Mesenchymal stem cell (in vitro differentiated cells and primary cell): ENCODE measurements around the gene HORMAD2.

Experiments used
- DNase-seq: peaks from one replicate; pipeline ENCODE4 v3.0.0-alpha.2; 2013
- H2AFZ ChIP-seq: one replicate; pipeline ENCODE4 v1.6.1; 2013; ENCODE audit warnings: low read depth, mild to moderate bottlenecking, control low read depth, inconsistent platforms, low read length, moderate library complexity
- H2AK5ac ChIP-seq: 2 replicates; pipeline ENCODE4 v1.6.1; 2013; ENCODE audit warnings: low read length, moderate library complexity, mild to moderate bottlenecking, inconsistent platforms; ENCODE audit not compliant: severe bottlenecking
- H2BK120ac ChIP-seq: one replicate; pipeline ENCODE4 v1.6.1; 2013; ENCODE audit warnings: low read depth, mild to moderate bottlenecking, inconsistent platforms, low read length, moderate library complexity
- H2BK12ac ChIP-seq, 2 experiments: one replicate each; pipeline ENCODE4 v1.6.1; 2013; ENCODE audit warnings: inconsistent platforms in 2 of 2, low read length in 2 of 2, mild to moderate bottlenecking in 2 of 2, moderate library complexity in 2 of 2, control low read depth in 1 of 2
- H2BK15ac ChIP-seq: one replicate; pipeline ENCODE4 v1.6.1; 2013; ENCODE audit warnings: mild to moderate bottlenecking, low read depth, inconsistent platforms; ENCODE audit not compliant: poor library complexity, severe bottlenecking
- H2BK5ac ChIP-seq: 2 replicates; pipeline ENCODE4 v1.6.1; 2013; ENCODE audit warnings: low read depth, mild to moderate bottlenecking, low read length, control low read depth, inconsistent platforms; ENCODE audit not compliant: poor library complexity, severe bottlenecking
- H3K14ac ChIP-seq, 2 experiments: one replicate each; pipeline ENCODE4 v1.6.1; 2013; ENCODE audit warnings: inconsistent platforms in 2 of 2, low read length in 2 of 2, control low read depth in 1 of 2, mild to moderate bottlenecking in 1 of 2, moderate library complexity in 1 of 2
- H3K18ac ChIP-seq, 2 experiments: one replicate each; pipeline ENCODE4 v1.6.1; 2013; ENCODE audit warnings: inconsistent platforms in 2 of 2, low read length in 2 of 2, control low read depth in 1 of 2, low read depth in 1 of 2, mild to moderate bottlenecking in 1 of 2
- H3K23ac ChIP-seq, 2 experiments: one replicate each; pipeline ENCODE4 v1.6.1; 2013; ENCODE audit warnings: inconsistent platforms in 2 of 2, low read length in 2 of 2, mild to moderate bottlenecking in 2 of 2, moderate library complexity in 2 of 2, control low read depth in 1 of 2
- H3K27ac ChIP-seq: 2 replicates; pipeline ENCODE4 v1.5.1; 2013; ENCODE audit warnings: mild to moderate bottlenecking, moderate library complexity, low read length, control low read depth, inconsistent platforms; ENCODE audit not compliant: poor library complexity, severe bottlenecking
- H3K27me3 ChIP-seq, 2 experiments: 2 replicates each; pipeline versions ENCODE4 v1.6.1 to v1.7.0; 2013; ENCODE audit warnings: low read length in 2 of 2, mild to moderate bottlenecking in 2 of 2, moderate library complexity in 2 of 2, control low read depth in 1 of 2, inconsistent platforms in 1 of 2; ENCODE audit not compliant: control insufficient read depth in 1 of 2, insufficient read depth in 1 of 2
- H3K36me3 ChIP-seq, 2 experiments: 2 replicates each; pipeline versions ENCODE4 v1.6.1 to v1.7.0; 2013; ENCODE audit warnings: low read length in 2 of 2, control low read depth in 1 of 2, inconsistent platforms in 1 of 2, low read depth in 1 of 2, mild to moderate bottlenecking in 1 of 2; ENCODE audit not compliant: insufficient read depth in 2 of 2, control insufficient read depth in 1 of 2
- H3K4ac ChIP-seq, 2 experiments: one replicate each; pipeline ENCODE4 v1.6.1; 2013; ENCODE audit warnings: inconsistent platforms in 2 of 2, low read length in 2 of 2, mild to moderate bottlenecking in 2 of 2, moderate library complexity in 2 of 2, control low read depth in 1 of 2, low read depth in 1 of 2
- H3K4me1 ChIP-seq: 2 replicates; pipeline ENCODE4 v1.6.1; 2013; ENCODE audit warnings: low read depth, low read length, control low read depth; ENCODE audit not compliant: control insufficient read depth, insufficient read depth
- H3K4me2 ChIP-seq: 2 replicates; pipeline ENCODE4 v1.6.1; 2013; ENCODE audit warnings: low read length, mild to moderate bottlenecking, inconsistent platforms; ENCODE audit not compliant: poor library complexity, severe bottlenecking
- H3K4me3 ChIP-seq, 2 experiments: 2 replicates each; pipeline versions ENCODE4 v1.5.1 to v1.7.0; 2013; ENCODE audit warnings: low read length in 2 of 2, mild to moderate bottlenecking in 2 of 2, control low read depth in 1 of 2, low read depth in 1 of 2; ENCODE audit not compliant: insufficient read depth in 1 of 2
- H3K79me1 ChIP-seq: replicated peaks from 2 replicates; pipeline ENCODE4 v1.6.1; 2013; ENCODE audit warnings: mild to moderate bottlenecking, control low read depth, low read length, inconsistent platforms; ENCODE audit not compliant: poor library complexity, severe bottlenecking
- H3K9ac ChIP-seq: 2 replicates; pipeline ENCODE4 v1.7.0; 2013; ENCODE audit warnings: mild to moderate bottlenecking, low read length, moderate library complexity
- H3K9me3 ChIP-seq: 2 replicates; pipeline ENCODE4 v1.7.0; 2013; ENCODE audit warnings: mild to moderate bottlenecking, low read length; ENCODE audit not compliant: control insufficient read depth
- H4K8ac ChIP-seq: one replicate; pipeline ENCODE4 v1.6.1; 2013; ENCODE audit warnings: inconsistent platforms, mild to moderate bottlenecking, low read length, moderate library complexity
- H4K91ac ChIP-seq: one replicate; pipeline ENCODE4 v1.6.1; 2013; ENCODE audit warnings: mild to moderate bottlenecking, low read length, inconsistent platforms
- WGBS: methylation state at CpG from one replicate; pipeline ENCODE4 v1.1.7; 2013; ENCODE audit warnings: mixed read lengths; 5-methylcytosine and 5-hydroxymethylcytosine counted together

HORMAD2 gene

DNA sequence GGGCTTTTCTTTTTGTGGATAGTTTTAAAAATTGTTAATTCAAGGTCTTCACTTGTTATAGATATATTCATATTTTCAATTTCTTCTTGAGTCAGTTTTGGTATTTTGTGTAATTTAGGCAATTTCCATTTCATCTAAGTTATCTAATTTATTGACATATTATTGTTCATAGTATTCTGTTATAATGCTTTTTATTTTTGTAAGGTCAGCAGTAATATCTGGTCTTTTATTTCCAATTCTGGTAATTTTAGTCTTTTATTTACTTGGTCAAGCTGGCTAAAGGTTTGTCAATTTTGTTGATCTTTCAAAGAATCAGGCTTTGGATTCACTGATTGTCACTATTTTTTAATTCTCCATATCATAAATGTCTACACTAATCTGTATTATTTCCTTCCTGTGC lies 60.1 kb downstream of the HORMAD2 start:
- no peak overlapping the region for H2AK5ac ChIP-seq
- H2BK15ac ChIP-seq, result no peak overlapping the region
- no peaks in the 10 kb centered on the region for H3K4me1 ChIP-seq
- H2AFZ ChIP-seq, result no peak overlapping the region
- H3K14ac ChIP-seq, result no peak overlapping the region
- no peaks in the 10 kb centered on the region for H3K27me3 ChIP-seq
- no peak overlapping the region for H3K4me2 ChIP-seq
- no peak overlapping the region for H4K8ac ChIP-seq
- H3K9ac ChIP-seq, result no peak overlapping the region
- no peak overlapping the region for H3K27ac ChIP-seq
- H2BK5ac ChIP-seq, result no peak overlapping the region
- H2BK12ac ChIP-seq, result no peak overlapping the region
- no peak overlapping the region for H3K4me3 ChIP-seq
- H3K4ac ChIP-seq, result no peak overlapping the region
- no peak overlapping the region for H4K91ac ChIP-seq
- no peaks in the 10 kb centered on the region for H3K36me3 ChIP-seq
- no peak overlapping the region for H3K18ac ChIP-seq
- no peaks in the 10 kb centered on the region for H3K79me1 ChIP-seq
- DNase-seq, result no peak
- no peak overlapping the region for H3K23ac ChIP-seq
- H3K9me3 ChIP-seq, result peaks cover 26% of the 10 kb centered on the region
- H2BK120ac ChIP-seq, result no peak overlapping the region

DNA sequence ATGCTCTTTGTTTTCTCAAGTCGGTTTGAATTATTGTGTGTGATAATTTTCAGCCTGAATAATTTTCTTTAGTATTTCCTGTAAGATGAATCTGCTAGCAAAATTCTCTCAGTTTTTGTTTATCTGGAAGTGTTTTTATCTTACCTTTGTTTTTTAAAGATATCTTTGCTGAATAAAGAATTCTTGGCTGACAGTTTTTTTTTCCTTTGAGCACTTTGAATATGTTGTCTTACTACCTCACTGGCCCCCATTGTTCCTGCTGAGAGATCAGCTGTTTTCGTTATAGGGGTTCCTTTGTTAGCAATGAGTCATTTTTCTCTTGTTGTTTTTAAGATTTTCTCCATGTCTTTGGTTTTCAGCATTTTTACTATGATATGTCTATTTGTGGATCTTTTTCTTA lies 63.0 kb downstream of the HORMAD2 start:
- no peak overlapping the region for H3K4me2 ChIP-seq
- H4K8ac ChIP-seq, result no peak overlapping the region
- H3K9me3 ChIP-seq, result peaks cover 30% of the 10 kb centered on the region
- H3K79me1 ChIP-seq, result no peaks in the 10 kb centered on the region
- H3K27me3 ChIP-seq, result no peaks in the 10 kb centered on the region
- H3K36me3 ChIP-seq, result no peaks in the 10 kb centered on the region
- no peak overlapping the region for H3K9ac ChIP-seq
- H3K18ac ChIP-seq, result no peak overlapping the region
- no peak overlapping the region for H3K4ac ChIP-seq
- H3K14ac ChIP-seq, result no peak overlapping the region
- no peak overlapping the region for H2BK5ac ChIP-seq
- H2AFZ ChIP-seq, result no peak overlapping the region
- H3K4me3 ChIP-seq, result no peak overlapping the region
- DNase-seq, result no peak
- H2BK12ac ChIP-seq, result no peak overlapping the region
- whole genome bisulfite sequencing, result no CpG with 5 or more reads among the region's 2 CpGs
- H2BK120ac ChIP-seq, result no peak overlapping the region
- no peak overlapping the region for H2AK5ac ChIP-seq
- no peak overlapping the region for H3K27ac ChIP-seq
- H4K91ac ChIP-seq, result no peak overlapping the region
- H3K4me1 ChIP-seq, result no peaks in the 10 kb centered on the region
- no peak overlapping the region for H2BK15ac ChIP-seq
- H3K23ac ChIP-seq, result no peak overlapping the region

DNA sequence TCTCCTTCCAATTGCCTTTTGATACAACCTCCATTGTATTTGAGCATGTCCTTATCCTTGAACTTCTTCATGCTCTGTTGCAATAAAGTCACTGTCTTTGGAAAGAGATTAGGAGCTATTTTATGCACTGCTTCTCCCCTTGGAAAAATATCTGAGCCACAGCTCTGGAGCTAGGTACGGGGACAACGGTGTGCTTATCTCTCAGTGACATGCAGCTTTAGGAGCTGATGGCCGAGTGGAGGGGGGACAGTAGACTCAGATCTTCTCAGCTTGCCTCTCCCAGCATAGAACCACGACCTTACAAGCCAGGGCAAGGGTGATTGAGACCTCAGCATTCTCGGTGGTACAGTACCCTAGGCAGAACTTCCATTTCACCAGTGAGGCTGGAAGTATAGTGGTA lies 64.1 kb downstream of the HORMAD2 start:
- H2BK15ac ChIP-seq, result no peak overlapping the region
- H3K23ac ChIP-seq, result no peak overlapping the region
- H3K4me2 ChIP-seq, result no peak overlapping the region
- H3K9me3 ChIP-seq, result peaks cover 30% of the 10 kb centered on the region
- no peak for DNase-seq
- no peak overlapping the region for H3K14ac ChIP-seq
- H3K27me3 ChIP-seq, result no peaks in the 10 kb centered on the region
- no peak overlapping the region for H2BK120ac ChIP-seq
- H3K79me1 ChIP-seq, result no peaks in the 10 kb centered on the region
- no peak overlapping the region for H3K9ac ChIP-seq
- no peak overlapping the region for H4K91ac ChIP-seq
- 65% methylated on average over 5 of the region's 5 CpGs for WGBS
- H3K4me1 ChIP-seq, result no peaks in the 10 kb centered on the region
- H3K4me3 ChIP-seq, result no peak overlapping the region
- H3K4ac ChIP-seq, result no peak overlapping the region
- no peak overlapping the region for H3K18ac ChIP-seq
- no peaks in the 10 kb centered on the region for H3K36me3 ChIP-seq
- H2BK5ac ChIP-seq, result no peak overlapping the region
- no peak overlapping the region for H4K8ac ChIP-seq
- H2AK5ac ChIP-seq, result no peak overlapping the region
- no peak overlapping the region for H2BK12ac ChIP-seq
- no peak overlapping the region for H3K27ac ChIP-seq
- H2AFZ ChIP-seq, result no peak overlapping the region

DNA sequence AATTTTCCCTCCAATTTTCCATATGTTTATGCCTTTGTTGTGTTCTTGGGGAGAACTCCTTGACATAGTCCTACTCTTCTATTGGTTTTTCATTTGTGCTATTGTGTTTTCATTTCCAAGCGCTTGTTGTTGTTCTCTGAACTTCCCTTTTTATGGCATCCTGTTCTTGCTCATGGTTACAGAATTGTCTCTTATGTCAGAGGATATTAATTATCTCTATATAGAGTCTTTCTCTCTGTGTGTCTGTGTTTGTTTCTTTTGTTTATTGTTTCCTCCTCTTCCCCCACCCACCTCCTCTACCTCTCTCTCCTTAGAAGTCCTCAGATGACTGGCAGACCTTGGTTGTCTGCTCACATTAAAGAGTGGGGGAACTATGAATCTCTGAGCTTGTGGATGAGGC lies 69.9 kb downstream of the HORMAD2 start:
- Histone ChIP-seq H3K4me2 (no peak overlapping the region), H3K9ac (no peak overlapping the region), H3K14ac (no peak overlapping the region), H3K4me1 (no peaks in the 10 kb centered on the region), H3K23ac (no peak overlapping the region), H3K18ac (no peak overlapping the region), H4K91ac (no peak overlapping the region), H2AK5ac (no peak overlapping the region), H2AFZ (no peak overlapping the region), H3K27ac (no peak overlapping the region), H3K4ac (no peak overlapping the region), H3K4me3 (no peak overlapping the region), H3K27me3 (no peaks in the 10 kb centered on the region), H2BK15ac (no peak overlapping the region), H3K36me3 (no peaks in the 10 kb centered on the region), H2BK12ac (no peak overlapping the region), H2BK120ac (no peak overlapping the region), H3K79me1 (no peaks in the 10 kb centered on the region), H4K8ac (no peak overlapping the region), H2BK5ac (no peak overlapping the region), H3K9me3 (peaks cover 4% of the 10 kb centered on the region)
- no CpG with 5 or more reads among the region's 1 CpG for WGBS
- no peak for DNase-seq
